GM11168 (cell line): ENCODE measurements around the gene GARIN5A.

Source experiments
- in situ Hi-C: fragments of 300-500 bp; cut with MboI; formaldehyde crosslinking; loops from one replicate; pipeline ENCODE4 v1.12.0; 2022; ENCODE audit warnings: low sequenced_read_pairs; ENCODE audit not compliant: unreplicated experiment

Gene GARIN5A

DNA sequence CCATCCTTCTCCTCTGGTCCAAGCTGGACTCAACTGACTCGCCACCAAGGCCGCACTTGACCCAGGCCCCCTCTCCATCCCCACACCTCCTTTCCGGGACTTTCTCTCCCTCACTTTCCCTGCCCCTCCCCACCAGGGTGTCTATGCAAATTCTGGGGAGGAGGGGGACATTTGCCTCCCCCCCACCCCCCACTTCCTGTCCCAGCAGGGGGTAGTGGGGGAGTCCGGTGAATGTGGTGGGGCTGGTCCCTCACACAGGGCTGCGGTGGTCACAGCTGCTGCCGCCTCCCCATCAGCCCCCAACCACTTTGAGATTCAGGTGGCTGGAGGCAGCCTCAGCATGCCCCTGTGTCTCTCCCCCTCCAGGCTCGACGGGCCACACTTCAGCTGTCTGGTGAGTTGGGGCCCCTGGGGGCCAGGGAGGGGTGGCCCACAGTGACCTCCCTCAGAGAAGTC, 57.0 kb downstream of the GARIN5A start:
- in situ Hi-C loops: no loop called here

DNA sequence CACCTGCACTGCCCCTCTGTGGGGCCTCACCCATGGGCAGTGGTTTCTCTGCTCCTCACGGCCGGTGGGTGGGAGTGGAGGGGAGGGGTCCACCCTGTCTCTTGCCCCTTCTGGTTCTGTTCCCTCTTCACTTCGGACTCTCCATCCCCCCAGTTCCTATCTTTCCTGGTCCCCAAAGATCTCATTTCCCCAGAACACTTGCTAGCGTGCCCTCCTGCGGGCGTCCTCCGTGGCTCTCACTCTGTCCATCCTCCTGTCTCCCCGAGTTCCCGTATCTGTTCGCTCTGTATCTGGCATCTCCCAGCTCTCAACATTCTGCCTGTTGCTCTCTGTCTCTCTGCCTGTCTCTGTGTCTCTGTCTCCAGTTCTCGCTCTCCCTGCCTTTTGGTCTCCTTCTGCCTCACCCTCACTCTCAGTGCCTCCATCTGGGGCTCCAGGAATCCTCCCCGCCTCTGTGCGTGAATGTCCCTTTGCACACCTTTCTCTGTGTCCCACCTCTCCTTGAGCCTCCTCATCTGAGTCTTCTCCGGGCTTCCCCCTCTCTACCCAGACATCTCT, 57.5 kb downstream of the GARIN5A start:
- in situ Hi-C loops: no loop called here

DNA sequence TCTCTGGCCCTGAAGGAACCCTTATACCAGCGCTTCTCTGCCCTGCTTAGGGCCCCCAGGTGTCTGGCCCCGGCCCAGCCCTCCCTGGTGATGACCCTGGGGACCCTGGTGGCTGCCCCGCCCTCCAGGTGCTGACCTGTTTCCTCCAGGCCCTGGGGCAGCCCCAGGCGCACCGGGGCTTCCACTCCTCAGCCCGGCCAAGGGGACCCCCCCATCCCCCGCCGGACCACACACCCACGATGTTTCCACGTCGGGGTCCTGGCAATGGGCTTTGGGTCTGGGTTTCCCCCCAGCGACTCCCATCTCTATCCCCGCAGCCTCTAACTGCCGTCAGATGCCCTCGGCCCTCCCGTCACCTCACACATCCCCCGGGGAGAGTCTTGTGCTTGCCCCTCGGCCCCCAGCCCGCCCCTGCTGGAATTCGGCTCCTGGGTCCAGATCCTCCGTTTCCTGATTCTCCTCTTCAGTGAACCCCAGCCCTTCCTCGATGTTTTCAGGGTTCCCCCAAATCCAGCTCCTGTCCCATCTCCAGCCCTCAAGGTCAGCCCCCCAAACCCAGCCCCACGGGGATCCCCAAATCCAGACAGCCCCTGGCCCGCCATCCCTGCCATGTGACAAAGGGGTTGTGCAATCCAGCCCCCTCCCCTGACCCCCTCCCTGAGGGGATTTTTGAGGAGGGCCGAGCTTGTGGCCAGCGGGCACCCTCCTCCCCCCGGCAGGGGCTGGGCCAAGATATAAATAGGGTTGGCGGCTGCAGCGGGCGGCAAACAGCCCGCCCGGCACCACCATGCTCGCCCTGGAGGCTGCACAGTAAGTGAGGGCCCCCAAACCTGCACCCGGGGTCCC, 58.2 kb downstream of the GARIN5A start, which contains the start of gene SPIB:
TSS of gene SPIB (plus strand) at position 763 of the 846 bp plus-strand sequence. CDS start at position 788, 25 bp downstream.
- in situ Hi-C loops: no loop called here

DNA sequence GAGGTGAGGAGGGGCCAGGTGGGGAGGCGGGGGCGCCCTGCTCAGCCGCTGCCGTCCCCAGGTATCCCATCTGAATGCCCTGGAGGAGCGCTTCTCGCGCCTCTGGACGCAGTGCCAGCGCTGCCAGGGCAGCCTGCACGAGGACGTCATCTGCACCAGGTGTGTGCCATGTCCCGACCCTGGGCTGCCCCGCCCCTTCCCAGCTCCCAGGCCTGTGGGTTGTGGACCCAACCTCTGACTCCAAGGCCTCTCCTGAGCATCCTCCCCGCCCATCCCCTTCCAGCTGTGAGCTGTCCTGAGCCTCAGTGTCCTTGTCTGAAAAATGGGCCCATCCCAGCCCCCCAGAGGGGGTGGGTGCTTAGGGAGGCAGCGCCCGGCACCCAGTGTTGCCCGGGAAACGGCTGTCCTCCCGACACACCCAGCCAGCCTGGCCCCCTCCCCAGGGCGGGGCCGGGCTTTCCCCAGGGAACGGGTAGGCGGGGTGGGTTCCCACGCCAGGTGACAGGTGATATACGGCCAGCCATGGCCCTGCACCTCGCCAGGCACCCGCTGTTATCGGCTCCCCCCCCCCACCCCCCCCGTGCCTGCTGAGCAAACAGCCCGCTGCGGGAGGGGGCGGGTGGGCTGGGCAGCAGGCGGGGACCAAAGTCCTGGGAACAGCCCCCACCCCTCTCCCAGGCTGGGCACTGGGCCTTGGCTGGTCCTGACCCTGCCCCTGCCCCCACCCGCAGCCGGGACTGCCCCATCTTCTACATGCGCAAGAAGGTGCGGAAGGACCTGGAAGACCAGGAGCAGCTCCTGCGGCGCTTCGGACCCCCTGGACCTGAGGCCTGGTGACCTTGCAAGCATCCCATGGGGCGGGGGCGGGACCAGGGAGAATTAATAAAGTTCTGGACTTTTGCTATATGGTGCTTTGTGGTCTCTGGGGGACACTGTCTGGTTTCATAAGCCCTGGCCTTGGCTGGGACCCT, 59.3 kb downstream of the GARIN5A start:
- in situ Hi-C loops: no loop called here
